NCI-H146 treated with DMSO at 0.1 percent for 48 hours (cell line): ENCODE measurements around the gene SLC29A1.
A peak's percentile ranks its signal among the peaks of the same experiment; 100 is the strongest.

ENCODE experiments used
- DNase-seq: peaks from one replicate; lab custom pipeline; 2025; ENCODE audit not compliant: unreplicated experiment; lab: John Stamatoyannopoulos, UW

Gene SLC29A1

GRCh38 chr6:44253307-44254101 is 30.1 kb downstream of the SLC29A1 start:
- peak; percentile 41 for DNase-seq

GRCh38 chr6:44254191-44255104 is 31.1 kb downstream of the SLC29A1 start:
- no peak for DNase-seq

DNA sequence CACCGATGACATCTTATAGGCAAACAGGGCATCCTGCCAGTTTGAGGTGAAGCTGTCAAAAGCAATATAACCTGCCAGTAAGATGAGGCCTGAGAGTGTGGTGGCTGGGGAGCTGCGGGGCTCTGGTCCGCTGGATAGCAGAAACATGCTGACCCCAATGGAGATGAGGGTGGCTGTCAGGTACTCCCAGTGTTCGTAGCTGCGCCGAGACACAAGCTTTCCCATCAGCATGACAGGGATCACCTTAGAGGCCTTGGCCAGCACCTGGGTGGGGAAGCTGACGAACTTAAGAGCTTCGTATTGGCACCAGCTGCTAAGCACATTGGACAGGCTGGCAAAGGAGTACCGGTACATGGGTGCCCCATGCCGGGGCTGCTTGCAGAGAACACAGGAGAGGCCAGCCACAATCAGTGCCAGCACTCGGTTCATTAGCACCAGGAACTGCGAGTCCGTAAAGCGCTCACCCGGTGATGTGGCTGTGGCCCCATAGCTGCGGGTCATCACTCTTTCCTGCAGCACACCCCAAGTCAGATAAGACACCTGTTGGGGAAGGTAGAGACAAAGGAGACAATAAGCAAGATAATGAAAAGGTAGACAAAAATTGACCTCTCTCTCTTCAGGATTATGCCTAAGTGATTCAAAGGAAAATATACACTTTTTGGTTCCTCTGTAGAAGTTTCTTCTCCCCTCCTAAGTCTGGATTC is 31.9 kb downstream of the SLC29A1 start:
- DNase-seq = no peak

GRCh38 chr6:44255871-44256774 is 32.7 kb downstream of the SLC29A1 start:
- DNase-seq = no peak

GRCh38 chr6:44256775-44257024 is 33.3 kb downstream of the SLC29A1 start:
- DNase-seq = no peak

DNA sequence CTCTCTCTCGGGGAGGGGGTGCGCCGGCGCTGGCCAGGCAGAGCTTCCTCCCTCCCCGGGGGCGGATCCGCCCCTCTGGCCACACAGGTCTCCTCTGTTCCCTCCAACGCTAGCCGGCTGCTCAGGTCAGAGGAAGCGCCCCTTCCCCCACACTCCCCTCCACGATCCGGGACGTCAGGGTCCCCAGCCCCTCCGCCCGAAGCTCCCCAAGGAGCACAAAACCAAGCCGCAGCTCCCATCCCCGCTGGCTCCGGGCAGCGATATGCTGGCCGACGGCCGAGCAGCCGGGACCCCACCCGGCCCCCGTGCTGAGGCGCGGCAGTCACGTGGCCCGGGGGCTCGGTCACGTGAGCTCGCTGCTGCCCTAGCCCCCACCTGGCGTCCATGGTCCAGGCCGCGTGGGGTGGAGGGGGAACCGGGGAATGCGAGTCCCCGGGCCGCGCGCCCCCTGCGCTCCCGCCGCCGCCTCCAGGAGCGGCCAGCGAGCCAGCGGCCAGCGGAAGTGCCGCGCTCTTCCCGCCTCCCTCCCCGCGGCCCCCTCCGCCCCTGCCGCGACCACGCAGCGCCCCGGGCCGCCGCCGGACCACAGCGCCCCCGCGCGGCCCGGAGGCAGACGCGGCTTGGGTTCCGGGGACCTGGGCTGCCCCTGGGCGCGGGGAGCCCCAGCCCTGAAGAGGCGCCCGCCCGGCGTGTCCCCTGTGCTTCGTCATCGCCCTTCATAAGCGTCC is 33.8 kb downstream of the SLC29A1 start, which contains the start of gene SLC35B2:
SLC35B2 (minus strand) TSS at position 504 of the 728 bp plus-strand sequence; CDS start at position 386, 118 bp downstream.
- peak; percentile 74 for DNase-seq

DNA sequence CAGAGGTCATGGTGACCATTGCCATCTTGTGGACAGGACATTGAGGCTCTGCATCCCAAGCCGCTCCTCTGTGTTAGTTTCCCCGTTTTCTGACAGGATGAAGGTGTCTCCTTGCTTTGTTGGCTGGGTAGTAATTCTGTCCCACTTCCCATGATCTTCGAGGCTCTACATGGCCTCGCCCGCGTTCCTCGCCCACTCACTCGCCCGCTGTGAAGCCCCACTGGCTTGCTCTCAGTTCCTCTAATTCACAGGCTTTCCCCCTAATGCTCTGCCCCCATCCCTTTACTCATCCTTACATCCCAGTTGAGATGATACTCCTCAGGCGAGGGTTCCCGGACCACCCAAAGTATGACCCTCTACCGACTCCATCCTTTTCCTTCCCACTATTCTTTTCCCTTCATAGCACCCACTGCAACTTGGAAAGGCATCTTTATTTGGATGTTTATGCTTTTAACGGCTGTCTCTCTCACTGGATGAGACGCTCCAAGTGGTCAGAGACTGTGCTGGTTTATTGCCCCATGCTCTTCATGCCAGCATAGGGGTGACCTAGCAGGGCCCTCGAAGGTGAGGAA is 34.4 kb downstream of the SLC29A1 start:
- DNase-seq = no peak

- DNase-seq = no peak
Observed at GRCh38 chr6:44258325-44258863, 35.0 kb downstream of the SLC29A1 start.

DNA sequence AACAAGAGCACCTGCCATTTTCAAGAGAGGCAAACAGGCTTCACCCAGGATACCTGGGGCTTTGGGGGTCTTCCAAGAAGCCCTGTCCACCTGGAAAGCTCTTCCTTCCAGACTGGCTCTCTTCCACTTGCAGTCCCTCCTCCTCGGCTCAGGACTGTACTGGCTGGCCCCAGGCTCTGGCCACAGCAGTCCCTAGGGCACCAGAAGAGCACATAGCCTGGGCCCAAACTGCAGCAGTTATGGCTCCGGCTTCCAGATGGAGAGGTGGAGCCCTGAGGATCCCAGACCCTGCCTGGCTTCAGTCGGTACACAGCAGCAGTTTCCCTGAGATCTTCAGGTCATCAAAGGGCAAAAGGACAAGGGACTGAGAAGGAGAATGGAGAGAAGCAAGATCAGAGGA is 35.5 kb downstream of the SLC29A1 start:
- no peak for DNase-seq

DNA sequence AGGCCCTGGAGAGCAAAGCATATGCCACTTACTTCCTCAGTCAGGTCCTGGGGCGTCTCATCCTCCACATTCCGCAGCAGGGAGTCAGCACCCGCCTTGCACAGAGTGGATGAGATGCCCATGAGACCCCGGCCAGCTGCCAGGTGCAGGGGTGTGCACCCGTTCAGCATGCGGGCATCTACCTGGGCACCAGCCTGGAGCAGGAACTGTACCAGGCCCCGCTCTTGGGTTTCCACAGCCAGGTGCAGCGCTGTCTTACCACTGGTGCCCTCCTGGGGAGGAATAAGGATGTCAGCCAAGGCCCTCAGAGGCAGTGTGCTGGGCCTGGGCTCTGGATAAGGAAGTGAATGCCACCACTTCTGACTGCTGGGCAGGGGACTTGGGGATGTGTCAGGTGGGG is 36.6 kb downstream of the SLC29A1 start:
- no peak for DNase-seq

GRCh38 chr6:44260451-44261297 is 37.3 kb downstream of the SLC29A1 start:
- no peak for DNase-seq

DNA sequence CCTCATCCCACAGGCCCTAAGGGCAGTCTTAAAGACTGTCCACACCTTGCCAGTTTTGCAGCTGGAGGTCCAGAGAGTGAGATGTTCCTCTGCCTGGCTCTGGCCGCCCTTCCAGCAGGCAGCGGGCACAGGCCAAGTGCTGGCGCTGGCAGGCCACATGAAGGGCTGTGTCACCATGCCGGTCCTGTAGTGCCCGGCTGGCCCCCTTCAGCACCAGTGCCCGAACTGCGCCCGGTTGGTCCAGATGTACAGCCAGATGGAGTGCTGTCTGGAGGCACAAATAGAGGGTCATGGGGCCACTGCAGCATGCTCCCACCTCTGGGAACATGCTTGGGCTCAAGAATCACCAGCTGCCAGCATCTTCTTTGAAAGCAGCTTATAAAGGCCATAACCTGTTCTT is 38.2 kb downstream of the SLC29A1 start:
- no peak for DNase-seq

DNA sequence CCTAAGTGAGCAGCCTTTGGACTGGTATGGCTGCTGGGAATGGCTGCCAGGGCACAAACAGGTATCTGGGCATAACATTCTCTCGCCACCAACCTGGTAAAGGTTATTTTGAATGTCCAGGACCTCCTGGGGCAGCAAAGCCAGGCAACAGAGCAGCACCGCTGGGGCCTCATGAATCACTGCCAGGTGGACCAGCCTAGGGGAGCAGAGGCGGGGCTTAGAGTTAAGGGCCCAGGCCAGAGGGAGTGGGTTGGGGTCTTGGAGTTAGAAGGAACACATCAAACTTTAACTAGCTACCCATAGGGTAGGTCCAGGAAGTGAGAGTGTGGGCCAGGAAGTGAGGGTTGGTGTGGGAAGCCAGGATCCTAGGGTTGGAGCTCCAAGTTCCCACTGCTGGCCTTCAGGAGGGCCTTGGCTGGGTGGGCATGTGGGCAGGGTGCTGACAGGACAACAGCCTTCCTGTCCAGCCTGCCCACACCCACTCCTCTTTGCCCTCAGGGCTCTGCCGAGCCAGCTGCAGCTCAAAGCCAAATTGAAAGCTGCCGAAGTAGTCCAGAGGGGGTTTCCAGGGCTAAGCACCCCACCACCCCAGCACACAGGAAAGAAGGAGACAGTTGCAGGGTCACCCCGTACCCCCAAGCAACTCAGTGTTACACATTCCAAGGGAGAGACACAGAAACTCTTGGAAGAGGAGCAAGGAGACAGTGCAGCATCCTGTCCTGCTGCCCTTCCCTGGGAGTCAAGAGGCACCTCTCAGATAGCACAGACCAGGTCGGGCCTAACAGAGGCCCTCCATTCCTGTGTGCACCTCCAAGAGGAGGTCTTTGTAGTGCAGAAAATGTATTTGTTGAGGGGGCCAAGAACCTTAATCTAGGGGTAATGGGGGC is 39.3 kb downstream of the SLC29A1 start:
- no peak for DNase-seq

DNA sequence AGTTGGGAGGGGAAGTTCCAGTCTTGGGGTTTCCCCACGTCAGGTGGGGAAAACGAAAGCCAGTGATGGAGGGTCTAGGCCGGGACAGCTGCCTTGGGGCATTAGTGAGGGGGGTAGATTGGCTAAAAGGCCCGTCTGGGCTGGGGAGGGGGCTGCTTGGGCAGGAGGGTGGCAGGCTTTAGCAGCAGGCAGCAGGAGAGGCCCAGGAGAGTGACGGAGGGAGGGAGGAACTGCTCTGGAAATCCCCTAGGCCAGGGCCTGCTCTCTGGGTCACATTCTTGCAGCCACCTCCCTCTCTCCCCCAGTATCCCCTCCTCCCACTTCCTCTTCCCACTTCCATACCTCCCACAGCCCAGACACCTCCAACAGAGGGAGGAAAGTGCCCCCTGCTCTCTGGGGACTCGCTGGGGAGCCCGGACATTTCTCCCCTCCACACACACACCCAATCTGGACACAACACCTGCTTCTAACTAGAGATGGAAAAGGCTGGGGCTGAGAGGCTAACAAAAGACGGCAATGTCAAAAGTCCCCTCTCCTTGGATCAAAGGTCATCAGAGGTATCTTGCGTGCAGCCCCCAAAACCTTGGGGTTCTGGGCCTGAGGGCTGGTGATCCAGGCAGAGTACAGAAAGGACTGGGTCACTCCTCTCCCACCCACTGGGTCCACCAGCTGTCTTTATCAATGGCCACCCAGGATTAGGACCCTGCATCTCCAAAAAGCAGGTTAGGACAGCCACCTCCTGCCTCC is 40.1 kb downstream of the SLC29A1 start:
- no peak for DNase-seq

DNA sequence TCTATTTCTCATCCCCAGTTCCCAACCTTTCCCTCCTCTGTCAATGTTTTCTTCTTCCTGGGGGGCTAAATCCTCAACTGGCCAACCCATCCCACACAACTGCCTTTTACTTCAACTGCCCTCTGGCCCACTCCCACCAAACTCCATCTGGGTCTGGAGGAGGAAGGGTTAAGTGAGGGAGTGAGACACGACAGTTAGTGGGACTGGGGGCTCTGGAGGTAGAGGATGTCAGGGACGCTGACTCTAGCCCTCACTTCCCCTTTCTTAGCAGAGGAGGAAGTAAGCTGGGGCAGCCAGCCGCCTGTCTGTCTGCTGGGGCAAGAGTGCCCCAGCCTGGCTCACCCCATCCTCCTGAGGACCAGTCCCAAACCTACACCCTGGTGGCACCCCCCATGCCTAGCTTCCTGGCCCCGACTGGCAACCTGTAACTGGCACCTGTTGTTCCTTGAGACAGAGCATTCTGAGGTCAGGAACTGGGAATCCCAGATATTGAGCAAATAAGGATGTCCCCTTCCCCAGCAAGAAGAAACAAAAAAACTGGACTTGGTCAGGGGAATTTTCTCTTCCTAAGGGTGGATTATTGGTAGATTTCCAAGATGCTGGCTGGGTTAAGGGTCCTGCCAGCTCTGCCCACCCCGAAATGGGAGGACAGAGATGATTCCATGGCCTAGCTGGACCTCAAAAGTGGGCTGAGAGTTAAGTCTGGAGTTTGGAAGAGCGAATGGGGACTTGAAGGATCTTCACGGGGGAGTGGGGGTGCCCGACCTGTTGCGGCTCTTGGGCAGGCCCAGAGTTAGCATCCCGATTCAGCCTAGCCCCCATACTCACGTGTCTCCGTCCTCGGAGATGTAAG is 41.0 kb downstream of the SLC29A1 start:
- DNase-seq = no peak
